Esophagus squamous epithelium (tissue), 4 donors: Measurements from ENCODE around the gene CDIP1.

Experiments
- POLR2A ChIP-seq, 4 donors: fragments of 450-650 bp; IDR thresholded peaks; one replicate each; pipeline ENCODE4 v1.6.1; 2017; ENCODE audit warnings: antibody characterized with exemption in 4 of 4, mild to moderate bottlenecking in 4 of 4, moderate library complexity in 3 of 4
- TF ChIP-seq, protein P1 (sequence below), 6 experiments: fragments of 450-650 bp in 4 of 6; fragments of 200-600 bp in 2 of 6; sonication (generic) in 2 of 6; IDR thresholded peaks; one replicate each; pipeline ENCODE4 v1.5.1; 2016 to 2019; ENCODE audit warnings: antibody characterized with exemption in 6 of 6, mild to moderate bottlenecking in 4 of 6, moderate library complexity in 4 of 6

- no peak for TF ChIP-seq POLR2A (IDR thresholded peaks at IDR 0.05)
- TF ChIP-seq, protein P1, sequence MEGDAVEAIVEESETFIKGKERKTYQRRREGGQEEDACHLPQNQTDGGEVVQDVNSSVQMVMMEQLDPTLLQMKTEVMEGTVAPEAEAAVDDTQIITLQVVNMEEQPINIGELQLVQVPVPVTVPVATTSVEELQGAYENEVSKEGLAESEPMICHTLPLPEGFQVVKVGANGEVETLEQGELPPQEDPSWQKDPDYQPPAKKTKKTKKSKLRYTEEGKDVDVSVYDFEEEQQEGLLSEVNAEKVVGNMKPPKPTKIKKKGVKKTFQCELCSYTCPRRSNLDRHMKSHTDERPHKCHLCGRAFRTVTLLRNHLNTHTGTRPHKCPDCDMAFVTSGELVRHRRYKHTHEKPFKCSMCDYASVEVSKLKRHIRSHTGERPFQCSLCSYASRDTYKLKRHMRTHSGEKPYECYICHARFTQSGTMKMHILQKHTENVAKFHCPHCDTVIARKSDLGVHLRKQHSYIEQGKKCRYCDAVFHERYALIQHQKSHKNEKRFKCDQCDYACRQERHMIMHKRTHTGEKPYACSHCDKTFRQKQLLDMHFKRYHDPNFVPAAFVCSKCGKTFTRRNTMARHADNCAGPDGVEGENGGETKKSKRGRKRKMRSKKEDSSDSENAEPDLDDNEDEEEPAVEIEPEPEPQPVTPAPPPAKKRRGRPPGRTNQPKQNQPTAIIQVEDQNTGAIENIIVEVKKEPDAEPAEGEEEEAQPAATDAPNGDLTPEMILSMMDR (IDR thresholded peaks at IDR 0.05) = no peak
Measured at GRCh38 chr16:4513881-4514280, 24.7 kb downstream of the CDIP1 start.
